ENCODE measurements around the gene SAMD1.
A peak's percentile ranks its signal among the peaks of the same experiment; 100 is the strongest.

Gene SAMD1

DNA sequence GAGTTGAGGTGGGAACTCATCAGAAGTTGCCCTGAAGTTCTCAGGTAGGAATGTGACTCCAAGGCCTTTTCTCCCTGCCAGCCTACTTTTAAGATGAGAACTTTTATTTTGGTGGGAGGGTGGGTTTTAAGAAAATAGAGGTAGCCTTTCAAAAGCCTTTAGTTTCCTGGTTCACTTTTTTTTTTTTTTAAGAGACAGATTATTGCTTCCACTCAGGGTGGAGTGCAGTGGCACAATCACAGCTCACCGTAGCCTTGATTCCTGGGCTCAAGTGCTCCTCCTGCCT, 7.9 kb downstream of the SAMD1 start:
- Histone ChIP-seq H2AFZ (ENCODE audit: low read length) (no peak overlapping the region), H3K27me3 (replicated peaks; ENCODE audit: insufficient read depth, low read length) (no peaks in the 10 kb centered on the region), H3F3A (ENCODE audit: insufficient read depth, low read length) (peaks cover 5% of the 10 kb centered on the region), H3K9me2 (replicated peaks; ENCODE audit: insufficient read depth, low read length) (no peaks in the 10 kb centered on the region), H3K79me2 (ENCODE audit: low read length) (no peaks in the 10 kb centered on the region; the same call in 1 of the 2 replicates), H3K4me2 (ENCODE audit: low read depth, low read length) (peak overlapping the region; percentile 98; the same call in 1 of the 2 replicates), H3K36me3 (replicated peaks; ENCODE audit: insufficient read depth, low read length) (no peaks in the 10 kb centered on the region), H4K20me1 (ENCODE audit: insufficient read depth, low read length) (no peaks in the 10 kb centered on the region), H3K4me3 (ENCODE audit: low read length) (no peak overlapping the region), H3K9ac (ENCODE audit: low read length) (no peak overlapping the region), H3K9me3 (replicated peaks; ENCODE audit: insufficient read depth, low read length) (no peaks in the 10 kb centered on the region), H3K27ac (ENCODE audit: low read length) (no peak overlapping the region), H3K4me1 (ENCODE audit: low read length) (peaks cover 6% of the 10 kb centered on the region)
- DNase-seq, result no peak
- TF ChIP-seq EZH2 (optimal IDR thresholded peaks at IDR 0.05; ENCODE audit: low read depth, low read length) (no peak), EZH2phosphoT487 (IDR thresholded peaks at IDR 0.05; ENCODE audit: low read length) (no peak)
- TF ChIP-seq, protein P1, sequence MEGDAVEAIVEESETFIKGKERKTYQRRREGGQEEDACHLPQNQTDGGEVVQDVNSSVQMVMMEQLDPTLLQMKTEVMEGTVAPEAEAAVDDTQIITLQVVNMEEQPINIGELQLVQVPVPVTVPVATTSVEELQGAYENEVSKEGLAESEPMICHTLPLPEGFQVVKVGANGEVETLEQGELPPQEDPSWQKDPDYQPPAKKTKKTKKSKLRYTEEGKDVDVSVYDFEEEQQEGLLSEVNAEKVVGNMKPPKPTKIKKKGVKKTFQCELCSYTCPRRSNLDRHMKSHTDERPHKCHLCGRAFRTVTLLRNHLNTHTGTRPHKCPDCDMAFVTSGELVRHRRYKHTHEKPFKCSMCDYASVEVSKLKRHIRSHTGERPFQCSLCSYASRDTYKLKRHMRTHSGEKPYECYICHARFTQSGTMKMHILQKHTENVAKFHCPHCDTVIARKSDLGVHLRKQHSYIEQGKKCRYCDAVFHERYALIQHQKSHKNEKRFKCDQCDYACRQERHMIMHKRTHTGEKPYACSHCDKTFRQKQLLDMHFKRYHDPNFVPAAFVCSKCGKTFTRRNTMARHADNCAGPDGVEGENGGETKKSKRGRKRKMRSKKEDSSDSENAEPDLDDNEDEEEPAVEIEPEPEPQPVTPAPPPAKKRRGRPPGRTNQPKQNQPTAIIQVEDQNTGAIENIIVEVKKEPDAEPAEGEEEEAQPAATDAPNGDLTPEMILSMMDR (IDR thresholded peaks at IDR 0.05; ENCODE audit: low read length), result no peak

DNA sequence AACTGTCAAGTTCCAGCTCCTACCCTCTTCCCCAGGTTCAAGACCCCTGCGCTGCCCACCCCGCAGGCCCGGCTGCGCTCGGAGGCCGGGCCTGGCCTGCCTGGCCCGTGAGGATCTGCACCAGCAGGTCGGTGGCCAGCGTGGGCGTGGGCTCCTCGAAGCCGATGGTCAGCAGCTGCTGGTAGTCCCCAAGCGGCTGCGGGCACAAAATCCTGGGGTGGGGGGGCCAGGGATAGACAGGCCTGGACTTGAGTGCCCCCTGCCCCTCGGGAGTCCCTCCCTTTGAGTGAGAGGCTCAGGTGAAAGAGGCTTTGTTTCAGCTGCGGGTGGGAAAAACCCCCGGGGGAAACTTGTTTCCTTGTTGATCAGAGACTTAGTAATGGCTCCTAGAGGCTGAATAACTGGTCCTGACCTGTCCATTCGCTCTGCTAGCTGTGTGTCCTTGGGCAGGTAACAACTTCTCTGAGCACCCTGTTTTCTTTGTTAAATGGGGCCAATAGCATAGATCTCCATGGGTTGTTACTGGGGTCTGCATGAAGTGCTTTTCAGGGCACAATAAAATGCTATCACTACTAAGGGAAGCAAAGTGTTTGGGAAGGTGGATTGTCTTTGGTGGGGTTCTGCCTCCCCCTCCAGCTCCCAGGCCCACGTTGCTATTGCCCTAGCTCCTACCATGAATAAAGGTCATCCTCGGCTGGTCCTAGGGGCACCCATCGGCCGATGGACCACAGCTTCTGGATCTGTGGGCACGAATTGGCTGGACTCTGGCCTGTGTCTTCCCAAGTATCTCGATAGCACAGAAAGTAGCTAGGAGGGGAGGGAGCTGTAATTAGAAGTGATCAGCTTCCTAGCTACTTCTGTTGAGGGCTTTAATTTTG, 8.5 kb downstream of the SAMD1 start:
- H3K4me1 ChIP-seq (ENCODE audit: low read length), result peaks cover 6% of the 10 kb centered on the region
- peak overlapping the region; percentile 98 for H3K4me2 ChIP-seq (ENCODE audit: low read depth, low read length)
- DNase-seq, result no peak
- peaks cover 5% of the 10 kb centered on the region for H3F3A ChIP-seq (ENCODE audit: insufficient read depth, low read length)
- H2AFZ ChIP-seq (ENCODE audit: low read length), result peak overlapping the region; percentile 74
- peak overlapping the region; percentile 23; the same call in 1 of the 2 replicates for H3K27ac ChIP-seq (ENCODE audit: low read length)
- H3K9ac ChIP-seq (ENCODE audit: low read length), result peak overlapping the region; percentile 85
- H3K27me3 ChIP-seq (replicated peaks; ENCODE audit: insufficient read depth, low read length), result no peaks in the 10 kb centered on the region
- H3K79me2 ChIP-seq (ENCODE audit: low read length), result no peaks in the 10 kb centered on the region; the same call in 1 of the 2 replicates
- no peaks in the 10 kb centered on the region for H3K36me3 ChIP-seq (replicated peaks; ENCODE audit: insufficient read depth, low read length)
- no peak for TF ChIP-seq EZH2phosphoT487 (IDR thresholded peaks at IDR 0.05; ENCODE audit: low read length)
- TF ChIP-seq, protein P1 (IDR thresholded peaks at IDR 0.05; ENCODE audit: low read length), result no peak
- no peak for TF ChIP-seq EZH2 (optimal IDR thresholded peaks at IDR 0.05; ENCODE audit: low read depth, low read length)
- H3K9me3 ChIP-seq (replicated peaks; ENCODE audit: insufficient read depth, low read length), result no peaks in the 10 kb centered on the region
- no peaks in the 10 kb centered on the region for H3K9me2 ChIP-seq (replicated peaks; ENCODE audit: insufficient read depth, low read length)
- H3K4me3 ChIP-seq (ENCODE audit: low read length), result peak overlapping the region; percentile 80
- no peaks in the 10 kb centered on the region for H4K20me1 ChIP-seq (ENCODE audit: insufficient read depth, low read length)

DNA sequence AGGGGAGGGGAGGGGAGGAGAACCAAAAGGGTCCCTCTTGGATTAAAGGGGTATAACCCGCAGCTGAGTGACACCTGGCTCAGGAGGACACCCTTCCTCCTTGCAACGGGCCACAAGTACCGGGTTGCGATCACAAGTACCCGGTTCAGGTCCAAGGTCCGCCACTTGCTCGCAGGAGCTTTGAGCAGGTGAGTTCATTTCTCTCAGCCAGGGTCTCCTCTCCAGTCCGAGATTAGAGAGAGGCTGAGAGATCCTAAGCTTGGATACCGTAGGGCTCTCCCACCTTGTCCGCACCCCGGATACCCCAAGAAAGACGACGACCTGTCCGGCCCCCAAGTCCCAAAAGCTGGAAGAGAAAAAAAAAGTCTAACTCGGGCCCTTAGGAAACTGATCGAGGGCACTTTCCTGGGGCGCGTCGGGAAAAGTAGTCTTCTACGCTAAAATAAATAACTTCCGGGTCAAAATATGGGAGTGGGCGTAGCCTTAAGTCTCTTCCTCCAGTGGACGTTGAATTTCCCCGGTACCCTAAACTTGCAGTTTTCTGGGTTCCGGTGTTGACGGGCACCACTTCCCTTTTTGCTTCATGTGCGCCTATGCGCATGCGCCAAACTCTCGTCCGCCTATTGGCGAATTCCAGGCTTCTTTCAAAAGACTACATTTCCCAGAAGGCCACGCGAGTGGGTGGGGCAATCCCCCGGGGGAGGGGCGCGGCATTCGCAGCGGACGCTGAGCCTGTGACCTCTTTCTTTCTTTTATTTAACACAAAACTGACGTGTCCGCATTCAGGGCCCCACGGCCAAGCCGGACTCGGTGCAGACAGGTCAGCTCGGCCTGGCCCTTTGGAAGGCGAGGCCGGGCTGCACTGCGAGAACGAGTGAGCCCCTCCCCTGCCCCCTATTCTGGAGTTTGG, 9.4 kb downstream of the SAMD1 start:
- Histone ChIP-seq H3K9me2 (replicated peaks; ENCODE audit: insufficient read depth, low read length) (no peaks in the 10 kb centered on the region), H3K9me3 (replicated peaks; ENCODE audit: insufficient read depth, low read length) (no peaks in the 10 kb centered on the region), H3K4me2 (ENCODE audit: low read depth, low read length) (peak overlapping the region; percentile 98), H3K4me3 (ENCODE audit: low read length) (peak overlapping the region; percentile 80), H2AFZ (ENCODE audit: low read length) (peak overlapping the region; percentile 88), H3K27me3 (replicated peaks; ENCODE audit: insufficient read depth, low read length) (no peaks in the 10 kb centered on the region), H3K79me2 (ENCODE audit: low read length) (no peaks in the 10 kb centered on the region; the same call in 1 of the 2 replicates), H3F3A (ENCODE audit: insufficient read depth, low read length) (peaks cover 5% of the 10 kb centered on the region), H3K27ac (ENCODE audit: low read length) (peak overlapping the region; percentile 56; the same call in 1 of the 2 replicates), H3K36me3 (replicated peaks; ENCODE audit: insufficient read depth, low read length) (no peaks in the 10 kb centered on the region), H3K9ac (ENCODE audit: low read length) (peak overlapping the region; percentile 85), H3K4me1 (ENCODE audit: low read length) (peaks cover 6% of the 10 kb centered on the region), H4K20me1 (ENCODE audit: insufficient read depth, low read length) (no peaks in the 10 kb centered on the region)
- TF ChIP-seq EZH2phosphoT487 (IDR thresholded peaks at IDR 0.05; ENCODE audit: low read length) (no peak), EZH2 (optimal IDR thresholded peaks at IDR 0.05; ENCODE audit: low read depth, low read length) (no peak)
- TF ChIP-seq, protein P1 (IDR thresholded peaks at IDR 0.05; ENCODE audit: low read length), result no peak
- DNase-seq, result peak; percentile 100

All from MM.1S (cell line).